ENCODE results near the gene TMEM89. TPM values are rescaled to one million over a fixed set of nuclear protein-coding genes. Genes with fewer than 3 reads are reported as not detected.

Gene TMEM89
- total RNA-seq, 2 donors from 2014 or later = 0.57 TPM; not detected in 1

DNA sequence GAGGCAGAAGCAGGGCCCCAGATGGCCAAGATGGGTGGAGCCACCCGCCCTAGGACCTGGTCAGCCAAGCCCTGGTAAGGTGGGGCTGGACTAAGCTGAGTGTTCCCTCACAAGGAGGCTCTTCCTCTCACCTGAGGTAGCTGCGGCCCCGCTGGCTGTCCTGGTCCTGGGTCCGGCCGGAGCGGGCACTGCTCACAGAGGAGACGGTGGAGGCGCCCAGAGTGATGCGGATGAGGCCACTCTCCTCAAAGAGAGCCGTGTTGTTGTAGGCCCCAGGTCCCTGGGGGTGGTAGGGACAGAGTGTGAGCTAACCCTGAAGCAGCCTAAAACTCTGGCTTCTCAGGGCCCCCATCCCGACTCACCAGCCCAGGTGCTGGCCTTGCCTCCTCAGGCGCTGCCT is 21.0 kb upstream of the TMEM89 start:
- TF ChIP-seq, protein P1, sequence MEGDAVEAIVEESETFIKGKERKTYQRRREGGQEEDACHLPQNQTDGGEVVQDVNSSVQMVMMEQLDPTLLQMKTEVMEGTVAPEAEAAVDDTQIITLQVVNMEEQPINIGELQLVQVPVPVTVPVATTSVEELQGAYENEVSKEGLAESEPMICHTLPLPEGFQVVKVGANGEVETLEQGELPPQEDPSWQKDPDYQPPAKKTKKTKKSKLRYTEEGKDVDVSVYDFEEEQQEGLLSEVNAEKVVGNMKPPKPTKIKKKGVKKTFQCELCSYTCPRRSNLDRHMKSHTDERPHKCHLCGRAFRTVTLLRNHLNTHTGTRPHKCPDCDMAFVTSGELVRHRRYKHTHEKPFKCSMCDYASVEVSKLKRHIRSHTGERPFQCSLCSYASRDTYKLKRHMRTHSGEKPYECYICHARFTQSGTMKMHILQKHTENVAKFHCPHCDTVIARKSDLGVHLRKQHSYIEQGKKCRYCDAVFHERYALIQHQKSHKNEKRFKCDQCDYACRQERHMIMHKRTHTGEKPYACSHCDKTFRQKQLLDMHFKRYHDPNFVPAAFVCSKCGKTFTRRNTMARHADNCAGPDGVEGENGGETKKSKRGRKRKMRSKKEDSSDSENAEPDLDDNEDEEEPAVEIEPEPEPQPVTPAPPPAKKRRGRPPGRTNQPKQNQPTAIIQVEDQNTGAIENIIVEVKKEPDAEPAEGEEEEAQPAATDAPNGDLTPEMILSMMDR (conservative IDR thresholded peaks at IDR 0.05) = no peak
- no peak overlapping the region for H3K4me3 ChIP-seq (ENCODE audit: low read length)
- H3K36me3 ChIP-seq (ENCODE audit: control insufficient read depth, insufficient read depth, low read length) = peaks cover 15% of the 10 kb centered on the region
- H3K36me3 Mint-ChIP-seq (ENCODE audit: low read depth) = peaks cover 34% of the 10 kb centered on the region
- 92 to 96% methylated on average over 10 to 12 of the region's 12 CpGs for WGBS, 2 experiments (ENCODE audit: insufficient coverage in 1 of 2, insufficient read length in 1 of 2)
- H3K27ac Mint-ChIP-seq = no peak overlapping the region
- H3K9me3 ChIP-seq (ENCODE audit: control insufficient read depth, low read length) = no peaks in the 10 kb centered on the region
- no peaks in the 10 kb centered on the region for H3K9me3 Mint-ChIP-seq
- H3K4me1 Mint-ChIP-seq = no peaks in the 10 kb centered on the region
- H3K9ac ChIP-seq (ENCODE audit: extremely low read depth, low read length, poor library complexity, severe bottlenecking) = no peak overlapping the region
- H3K27me3 Mint-ChIP-seq (ENCODE audit: insufficient read depth) = no peaks in the 10 kb centered on the region
- no peak overlapping the region for H3K27ac ChIP-seq (ENCODE audit: low read depth, low read length)
- no peak overlapping the region for H3K4me3 Mint-ChIP-seq
- DNase-seq = no peak
- H3K4me1 ChIP-seq (ENCODE audit: control insufficient read depth, insufficient read depth, low read length) = no peaks in the 10 kb centered on the region
- H3K27me3 ChIP-seq (ENCODE audit: control insufficient read depth, insufficient read depth, low read length, poor library complexity, severe bottlenecking) = no peaks in the 10 kb centered on the region

DNA sequence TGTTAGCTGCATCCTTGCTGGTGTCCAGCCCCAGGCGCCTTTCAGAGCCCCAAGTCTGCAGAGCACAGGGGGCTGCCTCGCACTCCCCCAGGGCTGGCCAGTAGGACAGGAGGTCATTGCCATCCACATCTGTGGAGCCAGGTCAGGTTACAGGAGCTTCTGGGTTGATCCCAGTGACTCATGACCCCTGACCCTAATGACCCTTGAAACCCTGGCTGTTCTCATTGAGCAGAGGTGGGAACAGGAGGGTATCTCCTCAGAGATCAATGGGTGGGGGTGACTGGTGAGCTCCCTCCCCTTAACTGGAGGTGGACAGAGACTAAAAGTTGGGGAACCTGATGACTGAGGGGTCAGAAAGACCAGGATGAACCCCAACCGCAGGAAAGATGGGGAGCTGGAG is 19.8 kb upstream of the TMEM89 start:
- peaks cover 9% of the 10 kb centered on the region for H3K4me1 Mint-ChIP-seq
- TF ChIP-seq, protein P1 (conservative IDR thresholded peaks at IDR 0.05) = no peak
- H3K27me3 Mint-ChIP-seq (ENCODE audit: insufficient read depth) = no peaks in the 10 kb centered on the region
- H3K9me3 ChIP-seq (ENCODE audit: control insufficient read depth, low read length) = no peaks in the 10 kb centered on the region
- no peak overlapping the region for H3K4me3 Mint-ChIP-seq
- no peak overlapping the region for H3K4me3 ChIP-seq (ENCODE audit: low read length)
- no peaks in the 10 kb centered on the region for H3K9me3 Mint-ChIP-seq
- no peak for DNase-seq
- peaks cover 10% of the 10 kb centered on the region for H3K4me1 ChIP-seq (ENCODE audit: control insufficient read depth, insufficient read depth, low read length)
- H3K27ac Mint-ChIP-seq = no peak overlapping the region
- no peaks in the 10 kb centered on the region for H3K27me3 ChIP-seq (ENCODE audit: control insufficient read depth, insufficient read depth, low read length, poor library complexity, severe bottlenecking)
- peaks cover 30% of the 10 kb centered on the region for H3K36me3 Mint-ChIP-seq (ENCODE audit: low read depth)
- WGBS, 2 experiments (ENCODE audit: insufficient coverage in 1 of 2, insufficient read length in 1 of 2) = 90 to 91% methylated on average over 2 to 3 of the region's 3 CpGs
- no peak overlapping the region for H3K9ac ChIP-seq (ENCODE audit: extremely low read depth, low read length, poor library complexity, severe bottlenecking)
- no peak overlapping the region for H3K27ac ChIP-seq (ENCODE audit: low read depth, low read length)
- H3K36me3 ChIP-seq (ENCODE audit: control insufficient read depth, insufficient read depth, low read length) = peaks cover 15% of the 10 kb centered on the region

DNA sequence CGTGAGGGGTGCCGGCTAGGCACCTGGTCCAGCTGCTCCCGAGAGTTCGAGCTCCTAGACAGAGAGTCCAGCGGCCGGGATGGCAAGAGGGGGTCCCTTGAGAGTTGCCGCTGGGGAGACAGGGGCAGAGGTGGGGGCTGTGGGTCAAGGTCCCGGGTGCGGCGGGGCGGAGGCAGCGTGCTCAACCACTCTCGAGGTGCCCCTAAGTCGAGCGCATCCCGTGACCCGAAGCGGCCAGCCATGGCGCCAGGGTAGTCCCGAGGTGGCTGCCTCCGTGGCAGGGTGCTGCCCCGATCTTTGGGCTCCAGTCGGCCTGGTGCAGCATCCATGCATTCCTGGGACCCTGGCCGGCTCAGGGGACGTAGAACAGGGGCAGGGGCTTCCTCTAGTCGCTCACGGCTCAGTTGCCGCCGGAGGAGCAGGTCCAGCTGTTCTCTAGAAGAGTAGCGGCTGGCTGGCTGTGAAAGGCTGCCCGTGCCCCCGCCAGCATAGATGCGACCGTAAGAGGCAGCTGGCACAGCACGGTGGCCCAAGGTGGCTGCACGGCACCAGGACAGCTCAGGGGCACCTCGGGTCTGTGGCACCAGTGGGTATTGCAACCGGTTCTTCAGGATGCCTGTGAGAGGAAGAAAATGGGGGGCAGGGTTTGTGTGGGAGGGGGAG is 18.5 kb upstream of the TMEM89 start:
- H3K4me1 Mint-ChIP-seq = peaks cover 15% of the 10 kb centered on the region
- H3K27me3 Mint-ChIP-seq (ENCODE audit: insufficient read depth) = no peaks in the 10 kb centered on the region
- no peak for DNase-seq
- H3K9me3 ChIP-seq (ENCODE audit: control insufficient read depth, low read length) = no peaks in the 10 kb centered on the region
- H3K27ac ChIP-seq (ENCODE audit: low read depth, low read length) = no peak overlapping the region
- peaks cover 11% of the 10 kb centered on the region for H3K4me1 ChIP-seq (ENCODE audit: control insufficient read depth, insufficient read depth, low read length)
- H3K27me3 ChIP-seq (ENCODE audit: control insufficient read depth, insufficient read depth, low read length, poor library complexity, severe bottlenecking) = no peaks in the 10 kb centered on the region
- H3K27ac Mint-ChIP-seq = no peak overlapping the region
- no peak overlapping the region for H3K4me3 Mint-ChIP-seq
- H3K36me3 ChIP-seq (ENCODE audit: control insufficient read depth, insufficient read depth, low read length) = peaks cover 15% of the 10 kb centered on the region
- H3K4me3 ChIP-seq (ENCODE audit: low read length) = no peak overlapping the region
- peaks cover 28% of the 10 kb centered on the region for H3K36me3 Mint-ChIP-seq (ENCODE audit: low read depth)
- TF ChIP-seq, protein P1 (conservative IDR thresholded peaks at IDR 0.05) = no peak
- H3K9ac ChIP-seq (ENCODE audit: extremely low read depth, low read length, poor library complexity, severe bottlenecking) = no peak overlapping the region
- no peaks in the 10 kb centered on the region for H3K9me3 Mint-ChIP-seq
- 92 to 97% methylated on average over 24 to 38 of the region's 38 CpGs for WGBS, 2 experiments (ENCODE audit: insufficient coverage in 1 of 2, insufficient read length in 1 of 2)

Data from endodermal cell (in vitro differentiated cells).